GM13976 (cell line): Measurements from ENCODE around the gene TSTD1.
A peak's percentile ranks its signal among the peaks of the same experiment; 100 is the strongest.

ENCODE experiments used
- DNase-seq: peaks from one replicate; pipeline ENCODE4 v3.0.0; 2012; ENCODE audit warnings: low spot score
- in situ Hi-C: fragments of 300-500 bp; cut with MboI; formaldehyde crosslinking; loops from one replicate; pipeline ENCODE4 v1.12.0; 2022; ENCODE audit warnings: low sequenced_read_pairs, mixed read lengths, inconsistent platforms; ENCODE audit not compliant: unreplicated experiment
- TF ChIP-seq, protein P1 (sequence below): IDR thresholded peaks from 2 replicates; pipeline ENCODE4 v1.5.1; 2012; ENCODE audit warnings: borderline replicate concordance, mild to moderate bottlenecking; ENCODE audit not compliant: insufficient read depth; ENCODE audit errors: extremely low read depth, missing control alignments, control extremely low read depth

TSTD1 gene

DNA sequence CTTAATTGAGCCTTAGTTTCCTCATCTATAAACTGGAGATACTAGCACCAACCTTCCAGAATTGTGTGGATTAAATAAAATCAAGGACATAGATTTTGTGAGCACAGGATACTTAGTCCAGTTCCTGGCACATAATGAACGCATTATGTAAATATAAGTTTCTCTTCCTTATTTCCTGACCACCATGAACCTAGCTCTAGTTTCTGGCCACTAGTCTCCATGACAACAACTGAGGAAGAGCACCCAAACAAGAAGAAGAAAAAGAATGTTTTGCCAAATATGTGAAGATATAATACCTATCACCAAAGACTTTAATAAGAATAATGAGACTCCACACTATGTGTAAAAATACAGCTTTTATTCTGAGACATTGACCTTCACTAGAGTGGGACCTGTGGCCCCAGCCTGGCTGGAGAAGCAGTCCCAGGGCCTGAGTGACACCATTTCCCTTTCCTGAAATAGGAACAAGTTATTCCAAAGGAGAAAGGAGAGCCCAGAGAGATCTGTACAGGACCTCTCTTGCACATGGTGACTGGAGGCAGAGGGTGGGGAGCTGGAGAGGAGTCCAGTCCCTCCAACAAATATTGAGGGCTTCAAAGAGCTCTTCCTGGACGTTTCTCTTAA lies 8.0 kb upstream of the TSTD1 start:
- TF ChIP-seq, protein P1, sequence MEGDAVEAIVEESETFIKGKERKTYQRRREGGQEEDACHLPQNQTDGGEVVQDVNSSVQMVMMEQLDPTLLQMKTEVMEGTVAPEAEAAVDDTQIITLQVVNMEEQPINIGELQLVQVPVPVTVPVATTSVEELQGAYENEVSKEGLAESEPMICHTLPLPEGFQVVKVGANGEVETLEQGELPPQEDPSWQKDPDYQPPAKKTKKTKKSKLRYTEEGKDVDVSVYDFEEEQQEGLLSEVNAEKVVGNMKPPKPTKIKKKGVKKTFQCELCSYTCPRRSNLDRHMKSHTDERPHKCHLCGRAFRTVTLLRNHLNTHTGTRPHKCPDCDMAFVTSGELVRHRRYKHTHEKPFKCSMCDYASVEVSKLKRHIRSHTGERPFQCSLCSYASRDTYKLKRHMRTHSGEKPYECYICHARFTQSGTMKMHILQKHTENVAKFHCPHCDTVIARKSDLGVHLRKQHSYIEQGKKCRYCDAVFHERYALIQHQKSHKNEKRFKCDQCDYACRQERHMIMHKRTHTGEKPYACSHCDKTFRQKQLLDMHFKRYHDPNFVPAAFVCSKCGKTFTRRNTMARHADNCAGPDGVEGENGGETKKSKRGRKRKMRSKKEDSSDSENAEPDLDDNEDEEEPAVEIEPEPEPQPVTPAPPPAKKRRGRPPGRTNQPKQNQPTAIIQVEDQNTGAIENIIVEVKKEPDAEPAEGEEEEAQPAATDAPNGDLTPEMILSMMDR: no peak
- peak; percentile 80 for DNase-seq
- in situ Hi-C loops: no loop called here

DNA sequence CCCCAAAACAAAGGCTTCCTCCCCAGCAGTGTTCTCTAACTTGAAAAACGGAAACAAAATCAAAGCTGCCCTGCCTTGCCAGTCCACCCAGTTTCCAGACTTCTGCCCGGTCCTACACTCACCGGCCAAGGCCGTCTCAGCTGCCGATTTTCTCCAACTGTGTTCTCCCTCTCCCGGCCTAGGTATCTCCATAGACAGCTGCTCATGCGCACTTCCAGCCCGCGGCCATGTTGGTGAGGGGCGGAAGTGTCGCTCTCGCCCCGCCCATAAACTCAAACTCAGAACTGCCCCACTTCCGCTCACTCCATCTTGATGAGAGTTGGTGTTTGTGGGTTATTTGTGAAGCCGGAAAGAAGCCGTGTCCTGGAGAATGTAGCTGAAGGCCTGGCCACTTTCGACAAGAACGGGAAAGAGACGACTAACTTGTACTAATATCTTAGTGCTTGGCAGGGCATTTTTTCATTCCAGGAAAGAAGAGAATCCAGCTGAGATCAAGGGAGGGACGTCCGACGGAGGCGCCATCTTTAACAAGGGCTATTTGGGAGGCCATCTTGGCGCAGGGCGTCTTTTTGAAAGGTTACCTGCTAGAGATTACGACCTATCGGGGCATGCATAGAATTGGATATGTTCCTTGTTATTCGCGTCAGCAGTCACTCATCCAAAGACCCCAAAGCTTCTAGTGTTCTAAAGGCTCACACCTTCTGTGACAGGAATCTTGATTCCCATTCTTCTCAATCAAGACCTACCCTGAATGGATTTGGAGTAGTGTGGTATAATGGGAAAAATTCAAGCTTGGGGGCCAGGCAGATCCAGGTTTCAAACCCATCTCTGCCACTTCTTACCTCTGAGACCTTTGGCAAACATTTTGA lies 7.2 kb upstream of the TSTD1 start, which contains the start of gene USF1:
USF1 (minus strand) TSS at position 242 of the 869 bp plus-strand sequence. CDS start 2,702 bp downstream, outside the sequence.
- DNase-seq: peak; percentile 90
- TF ChIP-seq, protein P1: no peak
- in situ Hi-C loops: no loop called here

DNA sequence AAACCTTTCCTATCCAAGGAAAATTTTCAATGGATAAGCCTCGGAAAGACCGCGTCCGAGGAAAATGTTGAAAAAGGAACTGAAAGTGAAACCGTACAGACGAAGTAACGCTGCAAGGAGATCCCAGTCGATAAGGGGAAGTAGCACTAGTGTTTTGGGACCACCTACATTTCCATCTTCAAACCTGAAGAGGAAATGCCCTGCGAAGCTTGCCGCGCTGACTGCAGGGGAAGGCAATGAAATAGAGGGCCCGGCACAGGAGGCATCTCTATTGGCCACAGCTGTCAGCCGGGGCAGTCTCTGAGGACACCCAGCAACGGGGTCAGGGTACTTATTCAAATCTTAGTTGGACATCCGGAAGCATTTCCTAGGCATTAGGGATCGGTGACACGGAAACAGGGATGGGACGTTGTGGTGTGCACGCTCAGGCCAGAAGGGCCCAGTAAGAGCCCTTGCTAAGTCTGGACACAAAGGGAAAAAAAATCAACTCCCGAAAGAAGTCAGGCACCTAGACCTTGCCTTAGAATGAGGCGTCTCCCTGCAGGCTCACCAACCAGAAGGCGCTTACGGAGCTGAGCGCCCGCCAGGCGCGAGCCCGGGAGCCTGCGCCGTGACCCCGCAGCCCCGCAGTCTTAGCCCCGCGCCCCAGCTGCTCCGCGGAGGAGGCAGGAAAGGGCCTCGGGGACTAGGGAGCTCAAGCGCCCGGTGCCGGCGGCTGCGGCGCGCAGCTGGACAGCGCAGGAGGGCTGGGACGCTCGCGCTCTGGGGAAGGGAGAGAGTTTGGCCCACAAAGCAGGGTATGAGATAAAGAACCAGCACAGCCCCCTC lies 6.4 kb upstream of the TSTD1 start:
- in situ Hi-C loops: no loop called here
- TF ChIP-seq, protein P1: no peak
- peak; percentile 74 for DNase-seq

DNA sequence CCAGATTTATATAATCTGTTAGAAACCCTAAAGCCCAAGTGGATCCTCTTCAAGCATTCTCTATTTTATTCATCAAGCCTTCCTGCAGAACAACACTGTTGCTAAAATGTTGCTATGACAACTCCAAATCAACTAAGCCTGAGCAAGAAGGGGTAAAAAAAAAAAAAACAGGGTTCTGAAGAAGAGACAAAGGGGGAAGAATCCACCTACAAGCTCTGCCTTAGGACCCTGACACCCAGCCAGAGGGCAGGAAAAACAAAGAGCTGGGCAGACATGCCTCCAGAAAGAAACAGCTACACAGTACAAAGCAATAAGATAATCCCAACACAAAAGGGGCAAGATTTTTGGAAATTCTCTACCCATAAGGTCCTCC lies 5.8 kb upstream of the TSTD1 start:
- in situ Hi-C loops: no loop called here
- TF ChIP-seq, protein P1: no peak
- DNase-seq: no peak

DNA sequence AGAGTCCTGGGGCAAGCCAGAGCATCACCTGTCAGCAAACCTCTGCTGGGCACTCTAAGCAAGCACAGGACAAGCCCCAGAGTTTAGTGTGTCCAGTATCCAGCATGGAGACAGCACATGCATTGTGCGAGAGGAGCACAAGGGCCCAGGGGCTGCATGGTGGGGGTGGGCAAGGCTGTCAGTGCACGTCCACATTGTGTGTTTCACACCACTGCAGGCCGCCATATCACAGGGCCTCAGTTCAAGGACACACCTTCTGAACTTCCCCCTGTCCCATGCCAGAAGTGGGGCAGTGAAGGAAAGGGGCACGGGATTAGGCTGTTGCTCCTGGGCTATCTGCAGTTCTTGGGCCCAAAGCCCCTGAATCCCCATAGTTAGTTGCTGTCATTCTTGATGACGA lies 782 bp upstream of the TSTD1 start:
- TF ChIP-seq, protein P1: no peak
- no peak for DNase-seq
- in situ Hi-C loops: no loop called here

DNA sequence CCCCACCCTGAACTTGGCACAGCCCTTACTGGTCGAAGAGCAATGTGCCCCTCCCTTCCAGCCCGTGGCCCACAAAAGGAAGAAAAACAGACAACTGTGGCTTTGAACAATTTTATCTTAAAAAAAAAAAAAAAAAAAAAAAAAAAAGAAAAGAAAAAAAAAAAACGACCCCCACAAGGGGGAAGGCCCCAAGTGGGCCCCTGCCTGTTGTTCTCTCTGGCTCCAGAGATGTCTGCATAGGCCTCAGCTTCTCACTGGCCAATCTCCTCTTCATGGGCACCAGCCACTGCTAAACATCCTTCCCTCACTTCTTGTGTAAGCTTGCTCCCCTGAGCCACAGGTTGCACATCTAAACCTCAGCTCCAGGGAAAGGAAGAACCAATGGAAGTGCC lies 386 bp upstream of the TSTD1 start:
- TF ChIP-seq, protein P1: no peak
- in situ Hi-C loops: no loop called here
- no peak for DNase-seq
